GM19324 (cell line): Measurements from ENCODE around the gene EEFSEC.

ENCODE experiments used
- ATAC-seq: cut with Tn5 transposase; IDR thresholded peaks from one replicate; pipeline ENCODE4 v1.9.1; 2021; ENCODE audit warnings: mild to moderate bottlenecking, moderate library complexity; ENCODE audit not compliant: unreplicated experiment, low FRiP score

Gene EEFSEC

DNA sequence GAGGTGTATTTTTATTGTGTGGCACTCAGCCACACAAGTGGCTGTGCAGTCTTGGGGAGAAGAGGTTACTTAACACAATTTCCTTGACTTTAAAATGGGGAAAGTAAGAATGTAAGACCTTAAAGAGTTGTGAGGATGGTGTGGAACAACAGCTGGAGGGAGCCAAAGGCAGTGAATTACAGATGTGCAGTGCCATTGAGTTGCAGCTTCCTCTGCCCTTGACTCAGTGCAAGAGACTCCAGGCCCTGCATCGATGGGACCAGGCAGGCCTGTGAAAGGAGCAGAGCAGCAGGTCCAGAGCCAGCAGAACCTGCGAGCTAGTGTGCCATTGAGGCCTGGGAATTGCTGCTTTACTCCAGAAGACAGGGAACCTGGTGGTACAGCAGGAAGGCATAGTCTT is 27.2 kb downstream of the EEFSEC start:
- ATAC-seq: no peak

DNA sequence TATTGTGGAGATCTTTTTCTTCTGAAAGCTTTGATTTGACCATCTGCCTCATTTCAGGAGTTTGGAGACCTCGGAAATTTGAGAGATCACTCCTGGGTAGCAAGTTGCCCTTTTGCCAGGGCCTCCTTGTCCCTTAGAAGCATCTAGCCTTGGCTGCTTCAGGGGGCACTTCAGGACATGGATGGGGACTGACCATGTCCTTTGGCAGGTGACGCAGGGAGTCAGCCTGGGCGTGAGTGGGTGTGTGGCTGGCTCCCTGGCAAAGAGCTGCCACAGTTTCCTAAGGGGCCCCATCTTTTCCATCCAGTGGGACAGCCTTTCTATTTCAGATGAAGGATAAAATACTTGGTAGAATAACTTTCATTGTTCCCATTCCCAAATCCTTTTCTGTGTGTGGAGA is 27.6 kb downstream of the EEFSEC start:
- ATAC-seq: no peak

DNA sequence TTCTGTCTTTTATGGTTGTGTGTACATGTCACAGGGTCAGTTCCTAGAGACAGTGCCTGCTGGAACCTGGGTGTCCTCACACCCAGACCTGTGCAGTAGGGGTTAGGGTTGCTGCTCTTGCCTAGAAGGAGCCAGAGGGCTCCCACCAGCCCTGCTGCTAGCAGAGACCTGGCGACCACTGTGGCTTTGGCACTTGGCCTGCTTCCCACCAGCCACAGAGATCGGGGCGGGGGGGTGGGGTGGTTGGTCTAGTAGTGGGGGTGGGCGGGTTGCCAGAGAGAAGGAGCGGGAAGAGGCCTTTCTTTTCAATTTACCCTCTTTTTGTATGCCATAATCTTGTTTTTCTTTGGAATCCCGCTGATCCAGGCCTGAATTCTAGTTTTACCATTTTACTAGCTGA is 29.4 kb downstream of the EEFSEC start:
- ATAC-seq: no peak

DNA sequence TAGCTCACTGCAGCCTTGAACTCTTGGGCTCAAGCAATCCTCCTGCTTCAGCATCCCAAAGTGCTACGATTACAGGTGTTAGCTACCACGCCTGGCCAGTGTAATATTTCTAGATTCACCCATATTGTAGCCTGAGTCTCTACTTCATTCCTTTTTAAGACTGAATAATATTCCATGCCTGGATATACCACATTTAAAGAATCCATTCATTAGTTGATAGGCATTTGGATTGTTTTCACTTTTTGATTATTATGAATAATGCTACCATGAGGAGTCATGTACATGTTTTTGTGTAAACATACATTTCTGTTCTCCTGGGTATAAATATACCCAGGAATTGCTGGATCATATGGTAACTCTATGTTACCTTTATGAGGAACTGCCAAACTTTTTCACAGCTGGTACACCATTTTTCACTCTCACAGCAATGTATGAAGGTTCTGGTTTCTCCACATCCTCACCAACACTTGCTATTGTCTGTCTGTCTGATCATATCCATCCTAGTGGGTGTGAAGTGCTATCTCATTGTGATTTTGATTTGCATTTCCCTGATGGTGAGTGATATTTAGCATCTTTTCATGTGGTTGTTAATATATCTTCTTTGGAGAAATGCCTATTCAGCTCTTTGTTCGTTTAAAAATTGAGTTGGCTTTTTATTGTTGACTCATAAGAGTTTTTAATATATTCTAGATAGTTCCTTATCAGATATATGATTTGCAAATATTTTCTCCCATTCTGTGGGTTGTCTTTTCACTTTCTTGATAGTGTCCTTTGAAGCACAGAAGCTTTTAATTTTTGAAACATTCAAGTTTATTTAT is 32.6 kb downstream of the EEFSEC start:
- no peak for ATAC-seq

DNA sequence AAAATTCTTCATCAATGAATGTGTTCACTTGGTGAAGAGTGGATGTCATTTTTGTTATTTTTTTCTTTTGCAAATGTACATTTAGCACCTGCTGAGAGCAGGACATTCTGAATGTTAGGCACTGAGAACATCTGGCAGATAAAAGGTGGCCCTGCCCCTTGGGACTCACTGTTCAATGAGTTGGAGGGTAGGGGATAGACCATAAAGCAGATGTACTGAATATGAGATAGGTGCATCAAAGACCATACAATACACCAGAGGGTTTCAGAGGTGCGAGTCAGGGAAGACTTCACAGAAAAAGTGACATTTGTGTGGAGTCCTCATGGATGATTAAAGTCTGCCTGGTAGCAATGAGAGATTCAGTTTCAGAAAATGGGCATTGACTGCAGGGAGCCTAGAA is 34.2 kb downstream of the EEFSEC start:
- ATAC-seq: no peak

DNA sequence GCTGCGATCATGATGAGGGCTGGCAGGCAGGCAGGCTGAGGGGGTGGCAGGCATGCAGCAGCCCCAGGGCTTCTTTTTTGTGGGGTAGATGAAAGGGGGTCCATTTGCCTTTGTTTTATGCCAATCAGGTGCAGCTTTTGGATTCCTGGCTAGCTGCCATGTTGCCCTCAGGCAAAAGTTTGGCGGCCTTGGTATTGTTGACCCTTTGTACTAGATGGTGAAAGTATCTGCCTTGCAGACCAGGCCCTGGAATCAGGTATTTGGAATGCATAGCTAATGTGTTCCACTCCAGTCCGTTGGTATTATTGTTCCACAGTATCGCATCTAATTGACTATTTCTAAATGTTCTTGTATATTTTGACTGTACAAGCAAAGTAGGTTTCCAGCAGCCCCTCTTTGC is 35.0 kb downstream of the EEFSEC start:
- no peak for ATAC-seq

DNA sequence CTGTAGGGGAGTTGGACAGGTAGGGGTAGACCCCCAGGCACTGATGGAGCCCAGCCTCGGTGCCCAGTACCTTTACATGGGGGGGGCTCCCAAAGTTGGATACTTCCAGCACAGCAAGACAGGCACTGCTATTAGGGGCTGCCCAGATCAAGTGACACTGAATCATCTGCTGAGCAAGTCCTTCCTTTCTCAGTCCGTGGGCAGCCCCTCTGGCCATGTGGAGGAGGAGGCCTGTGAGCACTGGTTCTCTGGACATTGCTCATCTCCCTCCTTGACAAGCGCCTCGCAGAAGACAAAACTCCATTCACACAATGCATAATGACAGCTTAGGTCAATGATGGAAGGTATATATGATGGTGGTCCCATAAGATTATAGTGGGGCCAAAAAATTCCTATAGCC is 35.7 kb downstream of the EEFSEC start:
- no peak for ATAC-seq

DNA sequence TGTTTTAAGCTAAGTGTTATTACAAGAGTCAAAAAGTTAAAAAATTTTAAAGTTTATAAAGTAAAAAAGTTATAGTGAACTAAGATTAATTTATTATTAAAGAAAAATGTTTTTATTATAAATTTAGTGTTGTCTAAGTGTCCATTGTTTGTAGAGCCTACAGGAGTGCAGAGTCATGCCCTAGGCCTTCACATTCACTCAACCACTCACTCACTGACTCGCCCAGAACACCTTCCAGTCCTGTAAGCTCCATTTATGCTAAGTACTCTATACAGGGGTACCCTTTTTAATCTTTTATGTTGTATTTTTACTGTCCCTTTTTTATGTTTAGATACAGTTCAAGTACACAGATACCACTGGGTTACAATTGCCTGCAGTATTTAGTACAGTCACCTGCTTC is 37.2 kb downstream of the EEFSEC start:
- no peak for ATAC-seq

DNA sequence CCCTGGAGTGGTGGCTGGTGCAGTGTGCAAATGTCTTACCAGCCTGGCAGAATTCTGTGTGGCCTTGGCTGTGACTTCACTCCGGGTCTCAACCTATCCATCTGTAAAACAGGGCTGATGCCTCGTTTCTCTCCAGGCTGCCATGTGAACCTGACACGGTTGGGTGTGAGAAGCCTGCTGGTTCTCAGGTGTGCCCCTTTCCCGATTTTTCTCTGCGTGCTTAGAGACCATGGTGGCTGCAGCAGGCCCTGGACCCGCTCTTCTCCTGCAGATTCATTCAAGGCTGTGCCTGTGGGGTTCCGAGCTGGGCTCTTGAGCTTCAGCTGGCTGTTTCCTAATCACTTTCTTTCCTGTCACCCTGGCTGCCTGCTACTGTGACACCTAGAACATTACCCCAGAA is 38.9 kb downstream of the EEFSEC start:
- no peak for ATAC-seq

DNA sequence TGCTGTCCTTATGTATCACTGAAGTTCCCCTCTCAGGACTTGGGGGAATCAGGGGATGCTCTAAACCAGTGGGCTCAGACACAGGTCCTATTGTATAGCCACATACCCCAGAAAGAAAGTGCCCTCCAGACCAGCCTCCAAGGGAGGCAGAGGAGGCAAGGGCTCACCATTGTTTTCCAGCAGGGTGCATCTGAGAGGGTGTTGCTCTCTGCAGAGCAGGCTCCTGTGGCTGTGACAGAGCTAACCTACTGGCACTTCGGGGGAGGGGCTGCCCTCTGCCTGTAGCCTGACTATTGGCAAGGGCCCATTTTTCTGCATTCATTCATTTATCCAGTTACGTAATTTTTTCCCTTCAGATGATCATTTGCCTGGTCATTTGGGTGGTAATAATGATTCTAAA is 39.9 kb downstream of the EEFSEC start:
- ATAC-seq: no peak

DNA sequence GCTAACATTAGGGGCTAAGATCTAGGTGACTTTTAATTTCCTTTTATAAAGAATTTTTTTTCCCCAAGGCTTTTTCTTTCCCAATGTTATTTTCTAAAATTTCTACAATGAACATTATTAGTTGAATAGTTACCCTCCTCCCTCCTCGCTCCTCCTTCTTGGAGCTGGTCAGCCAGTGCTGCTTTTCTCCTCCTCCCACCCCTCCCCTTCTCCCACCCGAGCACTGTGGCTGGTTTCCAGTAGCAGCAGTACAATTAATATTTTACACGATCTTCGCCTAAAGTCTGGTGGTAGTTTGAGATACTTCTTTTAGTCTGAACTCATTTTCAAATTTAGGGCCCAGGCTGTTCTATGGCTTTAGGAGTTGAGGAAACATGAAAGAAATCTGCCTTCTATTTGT is 41.6 kb downstream of the EEFSEC start:
- no peak for ATAC-seq

DNA sequence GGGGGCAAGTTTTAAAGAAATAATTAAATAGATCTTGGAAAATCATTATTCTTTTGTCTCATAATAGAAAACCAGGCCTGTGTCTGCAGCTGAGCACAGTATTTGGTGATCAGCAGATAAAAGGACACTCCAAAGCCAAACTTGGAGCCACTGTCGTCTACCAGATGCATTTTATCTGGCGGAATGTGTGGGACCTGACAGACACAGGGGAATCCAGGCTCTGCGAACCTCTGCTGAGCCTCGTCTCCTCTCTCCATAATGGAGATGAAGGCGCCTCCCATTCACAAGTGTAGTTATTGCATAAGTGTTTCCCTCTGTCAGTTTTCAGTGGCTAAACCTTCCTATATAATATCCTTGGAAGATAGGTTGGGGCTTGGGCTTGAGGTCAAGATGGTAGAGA is 42.1 kb downstream of the EEFSEC start:
- no peak for ATAC-seq

DNA sequence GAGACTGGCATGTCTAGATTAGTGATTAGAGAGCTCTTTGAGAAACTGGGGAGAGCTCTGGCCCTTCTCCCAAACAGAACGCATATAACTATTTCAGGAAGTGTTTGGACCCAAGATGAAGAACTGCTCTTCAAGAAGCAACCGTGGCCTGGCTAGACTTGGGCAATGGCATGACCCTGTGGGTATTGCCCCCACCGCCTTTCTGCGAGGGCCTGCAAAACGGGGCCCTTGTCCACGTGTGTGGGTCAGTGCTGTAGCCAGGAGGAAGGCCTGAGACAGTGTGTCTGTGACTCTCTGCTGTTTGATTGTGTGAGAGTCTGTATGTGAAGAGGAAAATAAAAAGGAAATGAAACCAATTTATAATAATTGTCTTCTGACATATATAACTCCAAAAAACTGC is 42.5 kb downstream of the EEFSEC start:
- no peak for ATAC-seq

DNA sequence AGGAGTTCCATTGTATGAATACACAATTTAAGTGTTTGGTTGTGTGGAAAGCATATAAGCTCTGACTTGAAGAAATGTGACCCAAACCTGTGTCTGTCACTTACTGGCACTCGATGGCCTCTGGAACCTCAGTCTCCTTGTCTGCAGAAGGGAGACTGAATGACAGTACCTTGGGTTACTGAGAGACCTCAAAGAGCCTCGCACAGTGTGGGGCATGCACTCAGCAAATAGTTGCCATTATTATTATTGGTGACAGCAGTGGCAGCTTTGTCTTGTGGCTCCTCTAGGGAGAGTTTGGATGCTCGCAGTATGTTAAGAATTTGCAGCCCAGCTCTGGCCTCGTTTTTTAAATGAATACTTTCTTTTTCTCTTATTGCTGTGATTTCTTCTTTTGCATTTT is 43.4 kb downstream of the EEFSEC start:
- ATAC-seq: no peak

DNA sequence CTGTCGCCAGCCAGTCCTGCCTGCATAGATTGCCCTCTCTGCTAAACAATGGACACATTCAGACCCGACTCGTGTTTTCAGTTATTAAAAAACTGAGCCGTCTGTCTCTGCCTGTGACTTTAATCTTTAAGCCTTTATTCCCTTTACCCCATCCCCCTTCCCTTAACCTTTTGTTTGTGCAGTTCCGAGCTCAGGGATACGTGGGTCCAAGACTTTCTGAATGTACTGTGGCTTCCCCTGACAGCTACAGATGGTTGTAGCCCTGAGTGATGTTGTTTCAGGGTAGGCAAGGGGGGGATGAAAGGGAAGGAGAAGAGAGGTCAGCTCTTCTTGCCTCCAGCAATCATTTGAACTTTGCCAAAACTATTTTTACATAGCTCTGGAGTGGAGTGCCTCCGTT is 44.6 kb downstream of the EEFSEC start:
- no peak for ATAC-seq

DNA sequence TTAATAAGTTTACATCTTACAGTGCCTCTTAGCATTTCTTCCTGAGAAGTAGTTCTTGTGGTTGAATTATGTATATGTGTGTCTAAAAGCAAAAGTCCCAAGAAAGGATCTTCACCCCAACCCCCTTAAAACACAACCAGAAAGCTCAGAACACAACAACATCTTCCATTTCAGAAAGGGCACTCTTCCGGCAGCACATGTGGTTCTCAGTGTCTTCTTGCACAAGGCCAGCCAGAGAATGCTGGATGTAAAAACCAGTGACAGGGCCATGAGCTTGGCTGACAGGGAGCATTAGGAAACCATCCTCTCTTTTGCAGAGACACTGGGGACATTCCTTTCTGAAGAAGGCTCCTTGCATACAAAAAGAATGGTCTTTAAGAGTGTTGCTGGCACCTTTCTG is 45.0 kb downstream of the EEFSEC start:
- ATAC-seq: no peak

DNA sequence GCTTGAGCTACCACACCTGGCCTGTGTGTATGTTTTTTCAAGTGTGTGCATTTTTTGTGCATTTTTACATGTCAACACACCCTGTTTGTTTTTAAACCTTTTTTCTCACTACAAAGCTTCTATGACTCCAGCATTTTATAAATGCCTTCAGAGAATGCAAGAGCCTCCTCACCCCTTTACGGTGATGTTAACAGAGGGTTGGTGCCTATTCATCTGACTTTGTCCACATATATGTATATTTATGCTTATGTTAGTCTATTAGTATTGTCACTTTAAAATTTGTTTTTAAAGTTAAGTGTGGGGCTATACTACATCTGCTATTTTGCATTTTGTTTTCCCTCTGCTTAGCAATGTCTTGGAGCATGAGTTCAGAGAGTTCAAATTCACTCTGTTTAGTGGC is 45.8 kb downstream of the EEFSEC start:
- ATAC-seq: no peak

DNA sequence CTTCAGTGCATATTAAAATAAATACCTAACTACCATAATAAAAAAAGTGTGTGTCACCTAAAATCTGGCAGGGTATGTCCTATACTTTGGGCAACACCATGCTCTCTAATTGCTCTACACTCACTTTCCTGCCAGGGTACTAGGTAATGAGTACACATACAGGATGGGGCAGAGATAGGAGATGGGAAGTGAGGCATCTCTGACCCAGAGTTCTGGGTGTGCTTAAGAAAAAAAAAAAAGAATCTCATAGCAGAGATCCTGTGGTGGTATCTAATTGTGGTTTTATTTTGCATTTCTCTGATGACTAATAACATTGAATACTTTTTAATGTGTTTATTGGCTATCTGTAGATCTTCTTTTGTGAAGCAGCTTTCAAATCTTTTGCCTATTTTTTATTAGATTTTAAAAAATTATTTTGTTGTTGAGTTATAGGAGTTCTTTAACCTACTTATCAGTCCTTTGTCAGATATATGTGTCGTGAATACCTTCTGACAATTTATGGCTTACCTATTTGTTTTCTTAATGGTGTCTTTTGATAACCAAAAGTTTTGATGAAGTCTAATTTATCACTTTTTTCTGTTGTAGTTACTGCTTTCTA is 48.0 kb downstream of the EEFSEC start:
- no peak for ATAC-seq

DNA sequence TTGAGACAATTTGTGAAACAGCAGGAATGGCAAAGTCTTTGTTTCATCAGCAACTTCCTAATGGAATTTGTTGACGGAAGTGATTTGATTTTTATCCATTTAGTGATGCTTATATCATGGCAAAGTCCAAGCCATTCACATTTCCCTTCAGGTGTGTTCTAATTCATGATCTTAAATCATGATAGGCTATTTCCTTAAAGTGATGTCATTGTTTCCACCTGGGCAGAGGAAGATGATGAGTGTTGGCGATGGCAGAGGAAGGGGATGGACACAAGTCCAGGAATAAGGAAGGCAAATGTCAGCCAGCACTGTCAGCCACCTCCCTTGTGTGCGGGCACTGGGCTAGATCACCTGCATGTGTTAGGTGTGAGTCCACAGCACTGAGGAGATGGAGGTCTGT is 49.9 kb downstream of the EEFSEC start:
- no peak for ATAC-seq

DNA sequence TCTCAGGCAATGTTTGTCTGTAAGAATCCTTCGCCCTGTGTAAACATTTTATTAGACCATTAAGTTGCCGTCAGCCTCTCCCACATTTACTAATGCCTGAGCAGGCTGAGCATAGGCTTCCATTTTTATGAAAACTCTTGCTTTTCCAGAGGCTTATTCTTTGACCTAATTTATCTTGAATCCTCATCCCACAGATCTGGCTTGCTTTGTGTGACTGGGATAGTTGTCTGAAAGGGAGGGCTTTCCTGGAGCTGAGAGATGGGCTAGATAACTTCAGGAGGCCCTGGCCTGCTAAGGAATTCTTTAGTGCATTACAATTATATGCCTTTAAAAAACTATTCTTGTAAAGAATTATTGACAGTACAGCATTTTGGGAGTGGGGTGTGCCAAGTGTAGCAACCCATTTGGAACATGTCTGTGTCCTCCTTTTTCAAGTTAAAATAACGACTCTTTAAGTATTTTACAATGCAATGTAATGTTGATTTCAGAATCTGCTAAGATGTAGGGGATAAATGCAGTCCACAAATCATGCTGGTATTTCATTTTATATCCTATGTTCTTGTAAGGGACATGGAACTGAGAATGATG is 52.4 kb downstream of the EEFSEC start:
- no peak for ATAC-seq

DNA sequence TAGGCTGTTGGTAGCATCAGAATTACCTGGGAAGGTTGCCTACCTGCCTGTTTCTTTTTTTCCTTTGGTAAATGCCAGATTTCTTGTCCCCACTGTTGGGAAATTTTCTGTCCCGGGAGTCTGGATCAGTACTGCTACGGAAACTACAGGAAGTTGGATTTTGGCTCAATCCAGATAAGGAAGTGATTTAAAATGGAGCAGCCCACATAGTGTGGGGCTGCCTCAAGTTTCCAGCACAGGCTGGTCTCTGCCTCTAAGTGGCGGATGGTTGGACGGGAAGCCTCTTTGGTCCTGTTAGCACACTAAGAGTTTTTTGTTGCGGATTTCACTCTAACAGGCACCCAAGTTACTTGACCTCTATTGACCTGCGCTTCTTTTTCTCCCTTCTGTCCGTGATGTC is 54.7 kb downstream of the EEFSEC start:
- no peak for ATAC-seq

DNA sequence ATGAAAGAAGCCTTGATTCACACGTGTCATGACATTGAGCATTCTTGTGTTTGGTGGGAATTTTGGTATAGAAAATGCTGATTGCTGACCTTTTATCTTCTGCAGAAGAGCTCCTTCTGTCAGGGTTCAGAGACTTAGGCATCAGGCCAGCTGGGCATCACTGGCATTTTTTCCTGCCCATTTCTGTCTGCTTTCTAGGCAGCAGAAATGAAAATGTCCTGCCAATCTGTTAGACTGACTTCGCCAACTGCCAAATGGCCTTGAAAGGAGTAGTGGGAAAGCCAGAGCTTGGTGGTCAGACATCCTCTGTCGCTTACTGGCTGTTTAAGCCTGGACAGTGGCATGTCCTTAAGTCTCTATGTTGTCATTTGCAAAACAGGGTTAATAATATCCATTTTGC is 57.4 kb downstream of the EEFSEC start:
- no peak for ATAC-seq
